Measurements from ENCODE around the gene DLGAP1. TPM values are rescaled to one million over a fixed set of nuclear protein-coding genes. Genes with fewer than 3 reads are reported as not detected.
A peak's percentile ranks its signal among the peaks of the same experiment; 100 is the strongest.

DLGAP1 gene
- total RNA-seq, 1 experiment from 2014 or later = 0.39 TPM

DNA sequence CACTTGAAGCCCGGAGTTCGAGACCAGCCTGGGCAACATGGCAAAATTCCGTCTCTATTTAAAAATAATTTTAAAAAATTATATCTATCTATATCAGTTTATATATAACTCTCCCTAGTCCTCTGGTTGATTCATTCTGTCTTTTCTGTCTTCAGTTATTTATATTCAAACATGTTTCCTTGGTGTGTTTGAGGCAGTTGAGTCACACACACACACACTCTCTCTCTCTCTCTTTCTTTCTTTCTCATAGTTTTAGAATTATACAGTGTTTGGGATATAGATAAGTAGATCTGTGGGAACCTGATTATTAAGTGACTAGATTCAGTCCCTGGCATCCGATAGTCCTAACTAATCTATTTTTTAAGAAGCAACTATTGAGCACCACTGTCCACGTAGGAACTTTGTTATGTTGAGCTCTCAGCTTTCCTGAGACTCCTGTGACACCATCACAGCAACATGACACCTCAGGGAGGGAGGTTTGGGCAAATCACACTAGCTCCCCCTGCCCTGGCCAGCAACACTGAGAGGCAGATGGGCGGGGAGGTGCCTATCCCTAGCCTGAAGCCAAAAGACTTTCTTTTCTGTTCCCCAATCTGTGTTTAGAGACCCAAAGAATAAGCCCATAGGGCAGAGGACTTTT lies 482.7 kb downstream of the DLGAP1 start (continued):
- TF ChIP-seq, protein P1, sequence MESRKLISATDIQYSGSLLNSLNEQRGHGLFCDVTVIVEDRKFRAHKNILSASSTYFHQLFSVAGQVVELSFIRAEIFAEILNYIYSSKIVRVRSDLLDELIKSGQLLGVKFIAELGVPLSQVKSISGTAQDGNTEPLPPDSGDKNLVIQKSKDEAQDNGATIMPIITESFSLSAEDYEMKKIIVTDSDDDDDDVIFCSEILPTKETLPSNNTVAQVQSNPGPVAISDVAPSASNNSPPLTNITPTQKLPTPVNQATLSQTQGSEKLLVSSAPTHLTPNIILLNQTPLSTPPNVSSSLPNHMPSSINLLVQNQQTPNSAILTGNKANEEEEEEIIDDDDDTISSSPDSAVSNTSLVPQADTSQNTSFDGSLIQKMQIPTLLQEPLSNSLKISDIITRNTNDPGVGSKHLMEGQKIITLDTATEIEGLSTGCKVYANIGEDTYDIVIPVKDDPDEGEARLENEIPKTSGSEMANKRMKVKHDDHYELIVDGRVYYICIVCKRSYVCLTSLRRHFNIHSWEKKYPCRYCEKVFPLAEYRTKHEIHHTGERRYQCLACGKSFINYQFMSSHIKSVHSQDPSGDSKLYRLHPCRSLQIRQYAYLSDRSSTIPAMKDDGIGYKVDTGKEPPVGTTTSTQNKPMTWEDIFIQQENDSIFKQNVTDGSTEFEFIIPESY (IDR thresholded peaks at IDR 0.05; ENCODE audit: extremely low read depth, insufficient replicate concordance, low read length) = no peak
- TF ChIP-seq ZNF274 (IDR thresholded peaks at IDR 0.05; ENCODE audit: low read depth, low read length) (no peak), YY1 (IDR thresholded peaks at IDR 0.05; ENCODE audit: extremely low read depth, insufficient replicate concordance, low read depth, low read length) (no peak), SP1 (IDR thresholded peaks at IDR 0.05; ENCODE audit: low read depth) (no peak), RAD21 (IDR thresholded peaks at IDR 0.05; ENCODE audit: low read depth) (no peak)
- TF ChIP-seq, protein P2, sequence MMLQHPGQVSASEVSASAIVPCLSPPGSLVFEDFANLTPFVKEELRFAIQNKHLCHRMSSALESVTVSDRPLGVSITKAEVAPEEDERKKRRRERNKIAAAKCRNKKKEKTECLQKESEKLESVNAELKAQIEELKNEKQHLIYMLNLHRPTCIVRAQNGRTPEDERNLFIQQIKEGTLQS (IDR thresholded peaks at IDR 0.05) = no peak

DNA sequence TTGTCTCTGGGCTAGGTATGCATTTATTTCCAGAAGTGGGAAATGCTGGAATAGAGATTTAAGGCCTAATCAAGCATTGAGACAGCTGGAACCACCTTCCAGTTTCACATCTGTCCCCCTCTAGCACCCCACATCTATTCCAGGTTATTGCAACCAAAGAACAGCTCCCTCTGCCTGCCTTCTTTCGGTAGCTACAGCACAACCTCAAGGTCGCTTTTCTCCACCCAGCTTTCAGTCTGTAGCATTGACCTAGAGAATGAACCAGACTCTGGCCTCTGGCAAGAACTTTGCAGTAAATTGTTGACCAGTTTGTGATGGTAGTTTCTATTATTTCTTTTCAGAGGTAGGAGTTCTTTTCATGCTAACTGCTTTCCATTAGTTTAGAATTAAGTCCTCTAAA lies 484.2 kb downstream of the DLGAP1 start:
- Histone ChIP-seq H3K9ac (ENCODE audit: low read length) (no peak overlapping the region), H2AFZ (ENCODE audit: low read depth, low read length, poor library complexity, severe bottlenecking) (no peak overlapping the region), H3K79me2 (ENCODE audit: insufficient read depth, low read length) (no peaks in the 10 kb centered on the region), H3K4me2 (ENCODE audit: low read length) (no peak overlapping the region), H3K4me1 (ENCODE audit: control insufficient read depth in 1 of 2, insufficient read depth in 2 of 2, low read length in 2 of 2) (peaks cover 6 to 13% of the 10 kb centered on the region in 2 experiments; a peak in 3 of 4 replicates), H3K9me2 (ENCODE audit: insufficient read depth) (no peaks in the 10 kb centered on the region), H3K36me3 (ENCODE audit: control insufficient read depth in 1 of 2, insufficient read depth in 2 of 2, low read length in 2 of 2) (no peaks in the 10 kb centered on the region), H3K9me3 (ENCODE audit: control insufficient read depth in 1 of 2, insufficient read depth in 1 of 2, low read depth in 1 of 2, low read length in 2 of 2) (no peaks in the 10 kb centered on the region), H3K4me3 (replicated peaks in 1 of 2; ENCODE audit: low read depth in 1 of 2, low read length in 2 of 2) (no peak overlapping the region), H4K20me1 (ENCODE audit: insufficient read depth) (no peaks in the 10 kb centered on the region), H3K27me3 (ENCODE audit: insufficient read depth, low read length) (no peaks in the 10 kb centered on the region), H3K27ac (ENCODE audit: low read depth, low read length) (no peak overlapping the region)
- ChIA-PET RAD21 (ENCODE audit: low non-redundant PET in 1 of 2, low total read pairs in 2 of 2, uncharacterized antibody in 2 of 2, unreplicated experiment in 2 of 2) (no interaction called here), CTCF (interaction anchor here (0.7 to 2.8 kb wide), 4 partner anchors 28 to 267 kb away, joined by 3 to 12 read pairs (median 4); no protein-coding TSS in a partner anchor), POLR2A (no interaction called here)
- no peak for TF ChIP-seq CEBPB (IDR thresholded peaks at IDR 0.05; ENCODE audit: low read depth)
- TF ChIP-seq SP1 (IDR thresholded peaks at IDR 0.05; ENCODE audit: low read depth) = no peak
- TF ChIP-seq TCF7L2 (IDR thresholded peaks at IDR 0.05; ENCODE audit: borderline replicate concordance, extremely low read depth, insufficient read depth, insufficient read length) = no peak
- TF ChIP-seq, protein P3, sequence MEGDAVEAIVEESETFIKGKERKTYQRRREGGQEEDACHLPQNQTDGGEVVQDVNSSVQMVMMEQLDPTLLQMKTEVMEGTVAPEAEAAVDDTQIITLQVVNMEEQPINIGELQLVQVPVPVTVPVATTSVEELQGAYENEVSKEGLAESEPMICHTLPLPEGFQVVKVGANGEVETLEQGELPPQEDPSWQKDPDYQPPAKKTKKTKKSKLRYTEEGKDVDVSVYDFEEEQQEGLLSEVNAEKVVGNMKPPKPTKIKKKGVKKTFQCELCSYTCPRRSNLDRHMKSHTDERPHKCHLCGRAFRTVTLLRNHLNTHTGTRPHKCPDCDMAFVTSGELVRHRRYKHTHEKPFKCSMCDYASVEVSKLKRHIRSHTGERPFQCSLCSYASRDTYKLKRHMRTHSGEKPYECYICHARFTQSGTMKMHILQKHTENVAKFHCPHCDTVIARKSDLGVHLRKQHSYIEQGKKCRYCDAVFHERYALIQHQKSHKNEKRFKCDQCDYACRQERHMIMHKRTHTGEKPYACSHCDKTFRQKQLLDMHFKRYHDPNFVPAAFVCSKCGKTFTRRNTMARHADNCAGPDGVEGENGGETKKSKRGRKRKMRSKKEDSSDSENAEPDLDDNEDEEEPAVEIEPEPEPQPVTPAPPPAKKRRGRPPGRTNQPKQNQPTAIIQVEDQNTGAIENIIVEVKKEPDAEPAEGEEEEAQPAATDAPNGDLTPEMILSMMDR (IDR thresholded peaks at IDR 0.05 in 2 of 3, conservative IDR thresholded peaks at IDR 0.05 in 1 of 3; ENCODE audit: borderline replicate concordance in 1 of 3, insufficient read depth in 1 of 3, low read depth in 2 of 3, low read length in 2 of 3) = peak; percentile 6 to 34 (median 32); a peak in 1 of 6 replicates
- TF ChIP-seq, protein P1 (IDR thresholded peaks at IDR 0.05; ENCODE audit: extremely low read depth, insufficient replicate concordance, low read length) = no peak
- DNase-seq (ENCODE audit: low read depth, low spot score) = no peak
- BruUV-seq (replicated peaks) = no TSS peak
- intact Hi-C loops (cut with micrococcal nuclease) = no loop called here
- peak; percentile 78 for ATAC-seq

Data from HCT116 (cell line).